HG02943 (cell line): ENCODE results near the gene TOM1.
"Not testable (repeated sequence)": the region's sequence is repeated elsewhere in the genome, so short reads cannot be mapped to it uniquely, and the experiment has no call there.

ENCODE experiments used
- ATAC-seq: cut with Tn5 transposase; IDR thresholded peaks from one replicate; pipeline ENCODE4 v1.9.1; 2021; ENCODE audit warnings: mild to moderate bottlenecking, low read depth, moderate library complexity; ENCODE audit not compliant: unreplicated experiment

TOM1 gene

GRCh38 chr22:35390933-35391332 lies 91.2 kb downstream of the TOM1 start:
- ATAC-seq = no peak

DNA sequence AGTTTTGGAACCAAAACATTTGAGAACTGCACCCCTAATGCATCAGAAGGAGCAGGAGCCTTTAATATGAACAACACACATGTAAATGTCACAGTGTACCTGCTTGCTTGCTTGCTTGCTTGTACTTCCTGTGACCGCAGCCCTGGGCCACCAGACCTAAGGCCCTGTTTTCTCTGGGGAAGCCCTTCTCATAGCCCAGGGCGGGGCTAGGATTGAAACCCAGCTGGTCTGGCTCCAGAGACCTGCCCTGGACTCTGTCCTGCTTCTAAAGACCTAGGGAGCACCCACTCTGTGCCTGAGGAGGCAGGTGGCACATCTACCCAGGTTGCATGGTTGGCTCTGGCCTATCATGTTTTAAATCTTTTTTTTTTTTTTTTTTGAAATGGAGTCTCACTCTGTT lies 92.7 kb downstream of the TOM1 start:
- ATAC-seq = no peak

- ATAC-seq = no peak
Measured at GRCh38 chr22:35393116-35394010, 93.7 kb downstream of the TOM1 start.

GRCh38 chr22:35394011-35394312 lies 94.3 kb downstream of the TOM1 start:
- ATAC-seq = no peak

- no peak for ATAC-seq
Measured at GRCh38 chr22:35394810-35395563, 95.3 kb downstream of the TOM1 start.

DNA sequence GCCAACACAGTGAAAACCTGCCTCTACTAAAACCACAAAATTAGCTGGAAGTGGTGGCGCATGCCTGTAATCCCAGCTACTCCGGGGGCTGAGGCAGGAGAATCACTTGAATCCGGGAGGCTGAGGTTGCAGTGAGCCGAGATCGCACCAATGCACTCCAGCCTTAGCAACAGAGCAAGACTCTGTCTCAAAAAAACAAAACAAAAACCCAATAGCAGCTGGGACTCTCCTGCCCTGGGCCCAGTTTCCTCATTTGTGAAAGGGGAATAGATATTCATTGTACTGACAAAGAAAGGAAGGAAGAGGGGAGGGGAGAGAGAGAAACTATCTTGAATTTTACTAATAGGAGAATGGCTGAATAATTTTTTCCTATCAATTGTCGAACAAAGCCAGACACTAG lies 96.9 kb downstream of the TOM1 start:
- ATAC-seq = not testable (repeated sequence)

- ATAC-seq = no peak
Measured at GRCh38 chr22:35397095-35397904, 97.6 kb downstream of the TOM1 start.
